Measurements from ENCODE around the gene SNTA1.
"Not testable (repeated sequence)": the region's sequence is repeated elsewhere in the genome, so short reads cannot be mapped to it uniquely, and the experiment has no call there.

The SNTA1 gene

GRCh38 chr20:33443512-33444239 lies at the start of gene SNTA1:
TSS of gene SNTA1 (minus strand) at chr20:33443763. CDS start at chr20:33443620, 143 bp downstream.
- DNase-seq, result peak; percentile 92 to 93

GRCh38 chr20:33490934-33491656 lies 47.5 kb upstream of the SNTA1 start:
- no peak for DNase-seq

GRCh38 chr20:33490023-33490933 lies 46.7 kb upstream of the SNTA1 start, which contains the start of gene CBFA2T2:
TSS of gene CBFA2T2 (plus strand) at chr20:33490096. CDS start at chr20:33490268, 172 bp downstream.
- no peak for DNase-seq

GRCh38 chr20:33489495-33490022 lies 46.0 kb upstream of the SNTA1 start:
- peak; percentile 99 for DNase-seq

- DNase-seq, result not testable (repeated sequence)
Observed at GRCh38 chr20:33488661-33489494, 45.3 kb upstream of the SNTA1 start.

GRCh38 chr20:33488201-33488600 lies 44.6 kb upstream of the SNTA1 start:
- DNase-seq, result no peak

- not testable (repeated sequence) for DNase-seq
Observed at GRCh38 chr20:33483186-33483585, 39.6 kb upstream of the SNTA1 start.

GRCh38 chr20:33482581-33482980 lies 39.0 kb upstream of the SNTA1 start:
- DNase-seq, result no peak

- DNase-seq, result no peak
Observed at GRCh38 chr20:33481431-33481941, 37.9 kb upstream of the SNTA1 start.

GRCh38 chr20:33480048-33480447 lies 36.5 kb upstream of the SNTA1 start:
- DNase-seq, result no peak

GRCh38 chr20:33477386-33478234 lies 34.0 kb upstream of the SNTA1 start:
- DNase-seq, result no peak

- DNase-seq, result no peak
Observed at GRCh38 chr20:33475381-33476152, 32.0 kb upstream of the SNTA1 start.

GRCh38 chr20:33474963-33475362 lies 31.4 kb upstream of the SNTA1 start:
- no peak for DNase-seq

GRCh38 chr20:33474097-33474873 lies 30.7 kb upstream of the SNTA1 start:
- DNase-seq, result no peak

- no peak for DNase-seq
Observed at GRCh38 chr20:33472868-33473435, 29.4 kb upstream of the SNTA1 start.

- no peak for DNase-seq
Observed at GRCh38 chr20:33470866-33471265, 27.3 kb upstream of the SNTA1 start.

- no peak for DNase-seq
Observed at GRCh38 chr20:33470457-33470856, 26.9 kb upstream of the SNTA1 start.

- no peak for DNase-seq
Observed at GRCh38 chr20:33466303-33466646, 22.7 kb upstream of the SNTA1 start.

All from CD4-positive, alpha-beta T cell treated with Interleukin-1 beta for 1 hour (primary cell).